ENCODE results near the gene ARMH4. TPM values are rescaled to one million over a fixed set of nuclear protein-coding genes. Genes with fewer than 3 reads are reported as not detected.

ARMH4 gene
- total RNA-seq, 6 experiments from 2014 or later = 2.6 to 6.5 (median 3.7) TPM

GRCh38 chr14:58107947-58108552 lies 44.0 kb downstream of the ARMH4 start:
- peaks cover 14% of the 10 kb centered on the region for H3K27me3 Mint-ChIP-seq (ENCODE audit: insufficient read depth)
- no peak overlapping the region for H3K4me3 Mint-ChIP-seq
- no peaks in the 10 kb centered on the region for H3K36me3 Mint-ChIP-seq (ENCODE audit: low read depth)
- TF ChIP-seq CTCF (IDR thresholded peaks at IDR 0.05) = peak; percentile 85
- peaks cover 17% of the 10 kb centered on the region for H3K4me1 Mint-ChIP-seq (ENCODE audit: low read depth)
- no peak overlapping the region for H3K27ac Mint-ChIP-seq
- no peaks in the 10 kb centered on the region for H3K9me3 Mint-ChIP-seq
- DNase-seq = peak; percentile 50

- Mint-ChIP-seq H3K27me3 (ENCODE audit: insufficient read depth) (peaks cover 9% of the 10 kb centered on the region), H3K36me3 (ENCODE audit: low read depth) (no peaks in the 10 kb centered on the region), H3K9me3 (no peaks in the 10 kb centered on the region), H3K4me1 (ENCODE audit: low read depth) (peaks cover 17% of the 10 kb centered on the region), H3K27ac (no peak overlapping the region), H3K4me3 (no peak overlapping the region)
- TF ChIP-seq CTCF (IDR thresholded peaks at IDR 0.05) = no peak
- no peak for DNase-seq
Observed at GRCh38 chr14:58107041-58107440, 45.0 kb downstream of the ARMH4 start.

GRCh38 chr14:58106446-58106845 lies 45.6 kb downstream of the ARMH4 start:
- no peak for TF ChIP-seq CTCF (IDR thresholded peaks at IDR 0.05)
- no peaks in the 10 kb centered on the region for H3K36me3 Mint-ChIP-seq (ENCODE audit: low read depth)
- no peaks in the 10 kb centered on the region for H3K9me3 Mint-ChIP-seq
- H3K27me3 Mint-ChIP-seq (ENCODE audit: insufficient read depth) = peaks cover 9% of the 10 kb centered on the region
- DNase-seq = no peak
- H3K27ac Mint-ChIP-seq = no peak overlapping the region
- no peak overlapping the region for H3K4me3 Mint-ChIP-seq
- H3K4me1 Mint-ChIP-seq (ENCODE audit: low read depth) = peaks cover 17% of the 10 kb centered on the region

GRCh38 chr14:58104808-58105207 lies 47.2 kb downstream of the ARMH4 start:
- Mint-ChIP-seq H3K4me1 (ENCODE audit: low read depth) (peaks cover 17% of the 10 kb centered on the region), H3K27me3 (ENCODE audit: insufficient read depth) (peaks cover 6% of the 10 kb centered on the region), H3K36me3 (ENCODE audit: low read depth) (no peaks in the 10 kb centered on the region), H3K4me3 (no peak overlapping the region), H3K9me3 (no peaks in the 10 kb centered on the region), H3K27ac (no peak overlapping the region; the same call in 1 of the 2 replicates)
- TF ChIP-seq CTCF (IDR thresholded peaks at IDR 0.05) = no peak
- DNase-seq = peak; percentile 74

GRCh38 chr14:58100735-58101368 lies 51.2 kb downstream of the ARMH4 start:
- no peak for TF ChIP-seq CTCF (IDR thresholded peaks at IDR 0.05)
- peaks cover 2% of the 10 kb centered on the region; the same call in 1 of the 2 replicates for H3K27me3 Mint-ChIP-seq (ENCODE audit: insufficient read depth)
- DNase-seq = peak; percentile 38
- H3K36me3 Mint-ChIP-seq (ENCODE audit: low read depth) = no peaks in the 10 kb centered on the region
- no peak overlapping the region for H3K4me3 Mint-ChIP-seq
- no peak overlapping the region for H3K27ac Mint-ChIP-seq
- H3K4me1 Mint-ChIP-seq (ENCODE audit: low read depth) = peaks cover 12% of the 10 kb centered on the region
- H3K9me3 Mint-ChIP-seq = no peaks in the 10 kb centered on the region

Measured in HFFc6 (cell line).